ENCODE results near the gene ZKSCAN5. TPM values are rescaled to one million over a fixed set of nuclear protein-coding genes. Genes with fewer than 3 reads are reported as not detected.
"Not testable (repeated sequence)": the region's sequence is repeated elsewhere in the genome, so short reads cannot be mapped to it uniquely, and the experiment has no call there.

The ZKSCAN5 gene
- total RNA-seq, 2 donors from 2014 or later: 5.6 to 6.6 TPM

- Histone ChIP-seq H3K9me3 (no peaks in the 10 kb centered on the region), H3K27ac (no peak overlapping the region), H3K36me3 (peaks cover 16% of the 10 kb centered on the region), H3K27me3 (no peaks in the 10 kb centered on the region), H3K4me3 (peak overlapping the region; percentile 89), H3K9ac (ENCODE audit: low read depth in 2 of 2, low read length in 2 of 2) (peak overlapping the region; percentile 13 to 93), H3K4me1 (peaks cover 5% of the 10 kb centered on the region)
- intact Hi-C loops (cut with DNase I): no loop called here
- no peak for DNase-seq
- no peak for TF ChIP-seq CTCF (IDR thresholded peaks at IDR 0.05)
Measured at GRCh38 chr7:99498546-99498944, 5.9 kb upstream of the ZKSCAN5 start.

DNA sequence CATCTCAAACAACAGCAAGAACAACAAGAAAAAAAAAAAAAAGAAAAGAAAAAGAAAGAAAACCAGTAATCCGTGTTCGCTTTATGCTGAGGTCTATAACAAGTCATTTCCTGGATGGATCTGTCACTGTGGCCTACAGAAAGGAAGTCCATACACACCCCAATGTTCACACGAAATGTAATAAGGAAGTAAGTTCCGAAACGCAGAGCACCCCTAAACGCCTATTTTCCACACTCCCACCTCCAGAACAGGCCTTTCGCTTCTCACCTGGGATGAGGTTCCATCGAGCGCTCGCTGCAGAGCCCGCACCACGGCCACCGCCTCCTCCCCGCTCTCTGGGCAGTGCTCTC lies 5.1 kb upstream of the ZKSCAN5 start:
- DNase-seq: no peak
- Histone ChIP-seq H3K27ac (peak overlapping the region; percentile 93), H3K36me3 (peaks cover 8% of the 10 kb centered on the region), H3K27me3 (no peaks in the 10 kb centered on the region), H3K4me3 (peak overlapping the region; percentile 89), H3K9ac (ENCODE audit: low read depth in 2 of 2, low read length in 2 of 2) (peak overlapping the region; percentile 88 to 93), H3K4me1 (peaks cover 5% of the 10 kb centered on the region), H3K9me3 (no peaks in the 10 kb centered on the region)
- TF ChIP-seq CTCF (IDR thresholded peaks at IDR 0.05): no peak
- intact Hi-C loops (cut with DNase I): no loop called here

GRCh38 chr7:99499721-99500636 lies 4.5 kb upstream of the ZKSCAN5 start, which contains the start of gene ZNF394:
Gene ZNF394 (minus strand): TSS chr7:99500281. CDS start chr7:99500093, 188 bp downstream.
- Histone ChIP-seq H3K27me3 (no peaks in the 10 kb centered on the region), H3K9ac (ENCODE audit: low read depth in 2 of 2, low read length in 2 of 2) (peak within 1 kb of the TSS; percentile 88 to 93), H3K4me3 (peak within 1 kb of the TSS; percentile 89), H3K36me3 (peaks cover 1% of the 10 kb centered on the region), H3K27ac (peak within 1 kb of the TSS; percentile 93), H3K9me3 (no peaks in the 10 kb centered on the region), H3K4me1 (peaks cover 5% of the 10 kb centered on the region)
- peak; percentile 96 for DNase-seq
- TF ChIP-seq CTCF (IDR thresholded peaks at IDR 0.05): no peak
- intact Hi-C loops (cut with DNase I): loop anchor here (10.0 kb wide), 1 partner anchor 55 kb away; the partner anchor contains the start of genes FAM200A and ZNF655

- intact Hi-C loops (cut with DNase I): loop anchor here (10.0 kb wide), 1 partner anchor 54 kb away; the partner anchor contains the start of genes FAM200A and ZNF655
- Histone ChIP-seq H3K9ac (ENCODE audit: low read depth in 2 of 2, low read length in 2 of 2) (peak overlapping the region; percentile 88 to 93), H3K27ac (peak overlapping the region; percentile 93), H3K36me3 (no peaks in the 10 kb centered on the region), H3K4me3 (peak overlapping the region; percentile 89), H3K9me3 (no peaks in the 10 kb centered on the region), H3K4me1 (peaks cover 5% of the 10 kb centered on the region), H3K27me3 (no peaks in the 10 kb centered on the region)
- no peak for TF ChIP-seq CTCF (IDR thresholded peaks at IDR 0.05)
- no peak for DNase-seq
Measured at GRCh38 chr7:99500637-99501009, 3.8 kb upstream of the ZKSCAN5 start.

- not testable (repeated sequence) for H3K27ac ChIP-seq
Measured at GRCh38 chr7:99501236-99501635, 3.2 kb upstream of the ZKSCAN5 start.

DNA sequence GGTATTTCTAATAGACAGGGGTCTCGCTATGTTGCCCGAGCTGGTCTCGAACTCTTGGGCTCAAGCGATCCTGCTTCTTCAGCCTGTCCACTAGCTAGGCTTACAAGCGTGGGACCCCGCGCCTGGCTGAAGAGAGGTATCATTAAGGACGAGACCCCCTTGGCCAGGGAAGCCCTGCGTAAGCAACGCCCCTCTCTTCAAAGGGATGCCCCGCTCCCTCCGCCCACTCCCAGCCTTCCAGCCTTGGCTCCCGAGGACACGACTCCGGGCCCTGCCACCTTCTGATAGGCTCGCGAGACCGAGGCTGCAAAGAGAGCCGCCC lies 220 bp upstream of the ZKSCAN5 start:
- no peaks in the 10 kb centered on the region for H3K9me3 ChIP-seq
- H3K9ac ChIP-seq (ENCODE audit: low read depth in 2 of 2, low read length in 2 of 2): peak overlapping the region; percentile 47 to 80
- H3K4me1 ChIP-seq: peaks cover 13% of the 10 kb centered on the region
- no peak for TF ChIP-seq CTCF (IDR thresholded peaks at IDR 0.05)
- H3K36me3 ChIP-seq: no peaks in the 10 kb centered on the region
- H3K27me3 ChIP-seq: no peaks in the 10 kb centered on the region
- intact Hi-C loops (cut with DNase I): loop anchor here (10.0 kb wide), 1 partner anchor 51 kb away; the partner anchor contains the start of genes FAM200A and ZNF655
- peak overlapping the region; percentile 81 for H3K4me3 ChIP-seq
- peak overlapping the region; percentile 83 for H3K27ac ChIP-seq
- no peak for DNase-seq

More at GRCh38 chr7:99501236-99501635, 3.2 kb upstream of the ZKSCAN5 start:
- intact Hi-C loops (cut with DNase I): loop anchor here (10.0 kb wide), 1 partner anchor 54 kb away; the partner anchor contains the start of genes FAM200A and ZNF655
- Histone ChIP-seq H3K4me1 (peaks cover 11% of the 10 kb centered on the region), H3K4me3 (peak overlapping the region; percentile 89)
- DNase-seq; H3K27me3 ChIP-seq; H3K9ac ChIP-seq (ENCODE audit: low read depth in 2 of 2, low read length in 2 of 2); H3K36me3 ChIP-seq; H3K9me3 ChIP-seq: not testable (repeated sequence)
